Spleen (tissue), 7 donors: ENCODE data around the gene TMEM170B.

ENCODE experiments used
- CTCF ChIP-seq, 11 experiments: fragments of 200-600 bp in 7 of 11; fragments of 450-650 bp in 4 of 11; sonication (generic) in 4 of 11; IDR thresholded peaks in 8 of 11; conservative IDR thresholded peaks in 3 of 11; 1 replicate in 7 of 11; 2 replicates in 4 of 11; pipeline versions ENCODE4 v1.4.0 to v1.8.0; 2016 to 2021; ENCODE audit warnings: antibody characterized with exemption in 11 of 11, inconsistent platforms in 4 of 11, mild to moderate bottlenecking in 1 of 11
- POLR2AphosphoS5 ChIP-seq, 3 donors: sonication (generic); formaldehyde crosslinking; IDR thresholded peaks; one replicate each; pipeline ENCODE4 v1.5.1; 2017; ENCODE audit warnings: antibody characterized with exemption in 3 of 3
- donor health status: DM: no; HTN: no; CAD: no; lungs with moderate emphysema.
- donor health status: DM: no; HTN: no; CAD: no.
- donor health status: DM: no; HTN: no; CAD: no.

GRCh38 chr6:11615214-11615602, 77.7 kb downstream of the TMEM170B start:
- TF ChIP-seq CTCF (IDR thresholded peaks at IDR 0.05 in 8 of 11, conservative IDR thresholded peaks at IDR 0.05 in 3 of 11) (no peak), POLR2AphosphoS5 (IDR thresholded peaks at IDR 0.05) (no peak)
